ENCODE data around the gene CORIN. TPM values are rescaled to one million over a fixed set of nuclear protein-coding genes. Genes with fewer than 3 reads are reported as not detected.

The CORIN gene
- total RNA-seq, 4 donors from 2014 or later: 0.11 to 0.96 (median 0.21) TPM

GRCh38 chr4:47639531-47639930, 198.3 kb downstream of the CORIN start:
- H3K27ac ChIP-seq: no peak overlapping the region
- H3K4me1 ChIP-seq: no peaks in the 10 kb centered on the region
- TF ChIP-seq POLR2A (IDR thresholded peaks at IDR 0.05) (no peak), CTCF (IDR thresholded peaks at IDR 0.05) (no peak)
- H3K9me3 ChIP-seq: no peaks in the 10 kb centered on the region
- H3K36me3 ChIP-seq: no peaks in the 10 kb centered on the region
- H3K4me3 ChIP-seq (replicated peaks in 1 of 3): no peak overlapping the region
- 63 to 81% methylated on average over 3 of the region's 3 CpGs for WGBS, 2 donors
- intact Hi-C loops (cut with DNase I): no loop called here
- no peaks in the 10 kb centered on the region for H3K27me3 ChIP-seq
- DNase-seq: no peak

DNA sequence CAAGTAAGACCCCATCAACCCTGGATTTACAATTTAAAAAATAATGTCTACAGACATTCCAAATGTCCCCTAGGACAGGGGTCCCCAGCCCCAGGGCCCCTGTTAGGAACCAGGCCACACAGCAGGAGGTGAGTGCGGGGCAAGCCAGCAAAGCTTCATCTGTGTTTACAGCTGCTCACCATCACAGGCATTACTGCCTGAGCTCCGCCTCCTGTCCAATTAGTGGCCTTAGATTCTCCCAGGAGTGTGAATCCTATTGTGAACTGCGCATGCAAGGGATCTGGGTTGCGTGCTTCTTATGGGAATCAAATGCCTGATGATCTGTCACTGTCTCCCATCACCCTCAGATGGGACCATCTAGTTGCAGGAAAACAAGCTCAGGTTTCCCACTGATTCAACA, 206.7 kb downstream of the CORIN start:
- Histone ChIP-seq H3K27me3 (no peaks in the 10 kb centered on the region), H3K4me1 (no peaks in the 10 kb centered on the region), H3K27ac (no peak overlapping the region), H3K4me3 (replicated peaks in 1 of 3) (no peak overlapping the region), H3K9me3 (no peaks in the 10 kb centered on the region), H3K36me3 (no peaks in the 10 kb centered on the region)
- 96 to 97% methylated on average over 4 of the region's 4 CpGs for WGBS, 2 donors
- TF ChIP-seq CTCF (IDR thresholded peaks at IDR 0.05) (no peak), POLR2A (IDR thresholded peaks at IDR 0.05) (no peak)
- DNase-seq: no peak
- intact Hi-C loops (cut with DNase I): no loop called here

DNA sequence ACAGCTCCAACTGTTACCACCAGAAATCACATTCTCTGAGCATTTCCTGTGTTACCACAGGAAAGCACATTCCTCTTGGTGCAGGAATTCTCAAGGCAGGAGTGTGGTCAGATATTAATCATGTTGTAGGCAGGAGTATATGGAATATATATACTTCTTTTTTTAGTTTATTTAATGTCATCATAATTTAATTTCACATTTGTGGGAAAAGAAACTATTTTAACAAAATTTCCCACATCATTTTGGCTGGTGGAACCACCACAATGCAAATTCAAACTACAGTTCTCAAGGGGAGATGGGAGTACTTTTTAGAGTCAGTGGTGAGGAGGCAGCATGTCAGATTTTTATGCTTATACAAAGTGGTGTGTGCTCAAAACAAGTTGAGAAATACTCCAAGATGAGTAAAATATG, 213.8 kb downstream of the CORIN start:
- intact Hi-C loops (cut with DNase I): no loop called here
- TF ChIP-seq POLR2A (IDR thresholded peaks at IDR 0.05) (no peak), CTCF (IDR thresholded peaks at IDR 0.05) (no peak)
- DNase-seq: no peak

DNA sequence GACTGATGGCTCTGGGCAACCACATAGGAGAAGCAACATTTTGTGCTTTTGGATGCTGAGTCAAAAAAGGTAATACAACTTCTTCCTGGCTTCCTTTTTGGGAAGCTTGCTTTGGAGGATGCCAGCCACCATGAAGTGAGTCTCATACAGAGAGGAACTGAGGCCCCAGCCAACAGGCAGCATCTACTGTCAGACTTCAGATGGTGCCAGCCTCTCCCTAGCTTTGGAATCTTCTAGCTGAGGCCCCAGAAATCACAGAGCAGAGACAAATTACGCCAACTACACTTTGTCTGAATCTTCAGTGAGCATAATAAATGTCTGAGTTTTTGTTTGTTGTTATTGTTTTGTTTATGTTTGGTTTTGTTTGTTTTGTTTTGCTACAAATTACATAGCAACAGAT, 216.7 kb downstream of the CORIN start:
- H3K4me1 ChIP-seq: no peaks in the 10 kb centered on the region
- DNase-seq: no peak
- no peak overlapping the region for H3K27ac ChIP-seq
- 94 to 96% methylated on average over 1 of the region's 1 CpG for WGBS, 2 donors
- TF ChIP-seq POLR2A (IDR thresholded peaks at IDR 0.05) (no peak), CTCF (IDR thresholded peaks at IDR 0.05) (no peak)
- no peaks in the 10 kb centered on the region for H3K36me3 ChIP-seq
- no peak overlapping the region for H3K4me3 ChIP-seq (replicated peaks in 1 of 3)
- H3K27me3 ChIP-seq: no peaks in the 10 kb centered on the region
- intact Hi-C loops (cut with DNase I): no loop called here
- H3K9me3 ChIP-seq: no peaks in the 10 kb centered on the region

More for the DNA sequence above, 213.8 kb downstream of the CORIN start:
- no peak overlapping the region for H3K4me3 ChIP-seq (replicated peaks in 1 of 3)
- no peak overlapping the region for H3K27ac ChIP-seq
- H3K36me3 ChIP-seq: no peaks in the 10 kb centered on the region
- H3K9me3 ChIP-seq: no peaks in the 10 kb centered on the region
- H3K27me3 ChIP-seq: no peaks in the 10 kb centered on the region
- no peaks in the 10 kb centered on the region for H3K4me1 ChIP-seq

DNA sequence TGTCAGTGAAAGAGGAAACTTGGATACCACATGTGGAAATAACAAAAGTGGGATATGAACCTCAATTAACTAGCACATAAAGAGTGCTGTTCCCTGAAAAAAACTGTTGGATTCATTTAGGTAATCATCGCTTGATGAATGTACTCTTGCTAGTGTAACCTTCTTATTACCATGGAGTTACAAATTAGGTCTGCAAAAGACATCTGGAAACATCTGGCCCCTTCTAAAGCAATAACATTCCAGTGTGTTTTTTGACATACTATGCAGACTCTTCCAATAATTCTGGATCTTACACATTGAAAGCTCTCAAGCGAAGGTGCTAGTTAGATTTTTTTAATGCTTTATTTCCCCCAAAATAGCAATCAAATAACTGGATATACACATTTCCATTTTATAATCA, 218.2 kb downstream of the CORIN start:
- H3K4me3 ChIP-seq (replicated peaks in 1 of 3): no peak overlapping the region
- no peaks in the 10 kb centered on the region for H3K4me1 ChIP-seq
- no peak for DNase-seq
- no peaks in the 10 kb centered on the region for H3K9me3 ChIP-seq
- intact Hi-C loops (cut with DNase I): no loop called here
- H3K36me3 ChIP-seq: no peaks in the 10 kb centered on the region
- TF ChIP-seq CTCF (IDR thresholded peaks at IDR 0.05): no peak
- no peak for TF ChIP-seq POLR2A (IDR thresholded peaks at IDR 0.05)
- 87 to 89% methylated on average over 2 of the region's 2 CpGs for WGBS, 2 donors
- H3K27ac ChIP-seq: no peak overlapping the region
- H3K27me3 ChIP-seq: no peaks in the 10 kb centered on the region
